ENCODE results near the gene FBXL15.
A peak's percentile ranks its signal among the peaks of the same experiment; 100 is the strongest.

Gene FBXL15

DNA sequence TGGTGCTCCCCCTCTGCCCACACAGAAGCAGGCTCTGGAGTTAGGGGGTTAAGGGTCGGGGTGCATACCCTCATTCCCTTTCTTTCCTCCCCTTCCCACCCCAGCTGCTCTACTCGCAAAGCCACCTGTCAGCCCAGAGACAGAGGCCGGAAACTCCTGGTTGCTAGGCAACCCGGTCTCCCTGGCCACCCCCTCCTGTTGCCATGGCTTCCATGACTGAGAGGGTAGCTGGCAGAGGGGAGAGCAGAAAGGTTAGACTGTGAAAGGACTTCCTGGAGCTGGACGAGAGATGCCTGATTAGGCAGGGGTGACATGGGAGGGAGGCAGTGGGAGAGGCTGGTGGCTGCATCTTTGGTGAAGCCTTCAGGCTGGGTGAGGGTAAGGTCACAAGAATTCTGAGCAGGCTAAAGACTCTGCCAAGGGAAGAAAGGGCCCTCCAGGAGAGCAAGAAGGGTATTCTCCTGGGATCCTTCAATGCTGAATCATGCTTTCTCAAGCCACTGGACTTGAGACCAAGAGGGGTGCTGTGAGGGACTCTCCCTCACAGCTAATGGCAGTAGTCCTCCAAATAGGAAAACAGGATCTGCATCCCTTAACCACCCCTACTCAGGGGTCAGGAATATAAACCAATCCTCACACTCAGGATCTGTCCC is 7.5 kb upstream of the FBXL15 start:
- no peak for FAIRE-seq
- peak; percentile 93 for DNase-seq (ENCODE audit: insufficient read length, low spot score)
- TF ChIP-seq, protein P1, sequence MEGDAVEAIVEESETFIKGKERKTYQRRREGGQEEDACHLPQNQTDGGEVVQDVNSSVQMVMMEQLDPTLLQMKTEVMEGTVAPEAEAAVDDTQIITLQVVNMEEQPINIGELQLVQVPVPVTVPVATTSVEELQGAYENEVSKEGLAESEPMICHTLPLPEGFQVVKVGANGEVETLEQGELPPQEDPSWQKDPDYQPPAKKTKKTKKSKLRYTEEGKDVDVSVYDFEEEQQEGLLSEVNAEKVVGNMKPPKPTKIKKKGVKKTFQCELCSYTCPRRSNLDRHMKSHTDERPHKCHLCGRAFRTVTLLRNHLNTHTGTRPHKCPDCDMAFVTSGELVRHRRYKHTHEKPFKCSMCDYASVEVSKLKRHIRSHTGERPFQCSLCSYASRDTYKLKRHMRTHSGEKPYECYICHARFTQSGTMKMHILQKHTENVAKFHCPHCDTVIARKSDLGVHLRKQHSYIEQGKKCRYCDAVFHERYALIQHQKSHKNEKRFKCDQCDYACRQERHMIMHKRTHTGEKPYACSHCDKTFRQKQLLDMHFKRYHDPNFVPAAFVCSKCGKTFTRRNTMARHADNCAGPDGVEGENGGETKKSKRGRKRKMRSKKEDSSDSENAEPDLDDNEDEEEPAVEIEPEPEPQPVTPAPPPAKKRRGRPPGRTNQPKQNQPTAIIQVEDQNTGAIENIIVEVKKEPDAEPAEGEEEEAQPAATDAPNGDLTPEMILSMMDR (IDR thresholded peaks at IDR 0.05; ENCODE audit: insufficient read depth, missing control alignments): no peak

DNA sequence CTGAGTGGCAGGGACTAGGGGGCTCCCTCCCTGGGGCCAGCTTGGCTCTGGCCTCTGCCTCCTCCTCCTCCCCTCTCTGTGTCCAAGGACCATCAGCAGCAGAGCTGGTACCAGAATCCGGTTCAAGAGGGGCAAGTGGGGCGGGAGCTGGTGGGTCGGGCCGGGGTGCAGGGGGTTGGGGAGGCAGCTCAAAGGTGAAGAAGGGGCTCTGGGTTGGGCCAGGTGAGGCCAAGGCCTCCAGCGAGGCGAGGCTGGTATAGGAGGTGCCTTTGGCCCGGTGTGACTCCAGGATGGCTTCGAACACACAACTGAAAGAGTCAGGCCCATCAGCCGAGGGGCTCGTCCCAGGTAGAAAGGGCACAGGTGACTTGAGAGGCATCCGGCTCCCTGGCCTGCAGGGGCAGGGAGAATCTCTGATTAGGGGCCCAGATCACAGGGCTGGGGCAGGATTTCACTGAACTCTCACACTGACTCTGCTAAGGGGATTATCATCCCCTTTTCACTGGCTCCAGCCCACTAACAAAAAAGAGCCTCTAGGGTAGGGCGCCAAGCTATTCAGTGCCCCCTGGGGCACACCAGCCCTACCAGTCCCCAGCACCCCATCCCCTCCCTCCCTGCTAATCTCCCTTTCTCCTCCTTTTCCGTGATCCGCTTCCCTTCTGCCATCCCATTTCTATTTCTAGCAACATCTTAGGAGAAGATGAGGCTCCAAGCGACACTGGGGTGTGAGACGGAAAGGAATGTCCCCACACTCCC is 6.7 kb upstream of the FBXL15 start:
- TF ChIP-seq, protein P1 (IDR thresholded peaks at IDR 0.05; ENCODE audit: insufficient read depth, missing control alignments): no peak
- peak; percentile 75 for DNase-seq (ENCODE audit: insufficient read length, low spot score)
- no peak for FAIRE-seq

DNA sequence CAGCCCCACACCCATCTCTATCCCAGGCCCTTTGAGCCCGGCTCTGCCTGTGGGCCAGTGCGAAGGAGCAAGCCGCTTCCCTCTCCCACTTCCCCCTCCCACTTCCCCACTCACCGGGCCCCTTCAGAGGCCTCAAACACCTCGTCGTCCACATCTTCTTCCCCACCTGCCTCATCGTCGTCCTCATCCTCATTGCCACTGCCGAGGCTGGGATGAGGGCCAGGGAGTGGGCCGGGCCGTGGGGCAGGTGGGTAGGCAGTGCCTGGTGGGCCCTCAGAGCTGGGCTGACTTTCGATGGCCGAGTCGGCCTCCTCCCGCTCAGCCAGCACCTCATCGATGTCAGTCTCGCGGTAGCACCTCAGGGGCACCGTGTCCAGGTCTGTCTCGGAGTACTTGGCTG is 5.9 kb upstream of the FBXL15 start:
- FAIRE-seq: no peak

DNA sequence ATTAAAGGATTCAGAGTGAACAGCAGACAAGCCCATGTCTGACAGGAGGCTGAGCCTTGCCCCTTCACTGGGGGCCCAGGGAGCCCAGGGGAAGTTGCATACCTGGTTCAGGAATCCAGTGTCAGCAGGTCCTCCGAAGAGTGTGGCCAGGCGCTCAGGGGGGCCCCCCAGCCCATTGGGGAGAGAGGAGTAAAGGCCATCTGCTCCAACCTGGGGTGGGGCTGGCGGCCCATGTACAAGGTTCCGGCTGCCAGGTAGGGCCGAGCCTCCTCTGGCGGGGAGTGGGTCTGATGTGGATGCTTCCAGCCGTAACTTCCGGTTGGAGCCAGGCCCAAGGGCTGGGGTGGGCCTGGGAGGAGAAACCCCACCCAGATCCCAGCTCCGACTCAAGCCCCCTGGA is 4.4 kb upstream of the FBXL15 start:
- FAIRE-seq (no peak), DNase-seq (ENCODE audit: insufficient read length, low spot score) (no peak)
- TF ChIP-seq, protein P1 (IDR thresholded peaks at IDR 0.05; ENCODE audit: insufficient read depth, missing control alignments): no peak

More for the DNA sequence above, 5.9 kb upstream of the FBXL15 start:
- DNase-seq (ENCODE audit: insufficient read length, low spot score): no peak
- TF ChIP-seq, protein P1 (IDR thresholded peaks at IDR 0.05; ENCODE audit: insufficient read depth, missing control alignments): no peak

DNA sequence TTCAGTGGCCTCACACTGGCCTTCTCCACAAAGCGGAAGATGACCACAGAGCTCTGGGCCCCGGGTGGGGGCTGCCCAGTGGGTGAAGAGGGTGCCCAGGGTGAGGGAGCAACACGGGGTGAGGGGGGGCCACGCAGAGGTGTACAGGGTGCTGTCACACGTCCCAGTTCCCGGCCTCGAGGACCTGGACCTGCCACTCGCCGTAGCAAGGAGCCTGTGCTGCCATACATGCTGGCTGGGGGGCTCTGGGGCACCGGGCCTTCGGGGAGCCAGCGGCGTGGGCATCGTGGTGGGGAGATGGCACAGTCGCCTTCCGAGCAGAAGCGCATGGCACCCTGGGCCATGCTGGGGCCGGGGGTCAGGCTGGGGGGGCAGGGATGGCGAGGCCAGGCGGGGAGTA is 3.9 kb upstream of the FBXL15 start:
- TF ChIP-seq, protein P1 (IDR thresholded peaks at IDR 0.05; ENCODE audit: insufficient read depth, missing control alignments): no peak
- DNase-seq (ENCODE audit: insufficient read length, low spot score): no peak
- FAIRE-seq: no peak

DNA sequence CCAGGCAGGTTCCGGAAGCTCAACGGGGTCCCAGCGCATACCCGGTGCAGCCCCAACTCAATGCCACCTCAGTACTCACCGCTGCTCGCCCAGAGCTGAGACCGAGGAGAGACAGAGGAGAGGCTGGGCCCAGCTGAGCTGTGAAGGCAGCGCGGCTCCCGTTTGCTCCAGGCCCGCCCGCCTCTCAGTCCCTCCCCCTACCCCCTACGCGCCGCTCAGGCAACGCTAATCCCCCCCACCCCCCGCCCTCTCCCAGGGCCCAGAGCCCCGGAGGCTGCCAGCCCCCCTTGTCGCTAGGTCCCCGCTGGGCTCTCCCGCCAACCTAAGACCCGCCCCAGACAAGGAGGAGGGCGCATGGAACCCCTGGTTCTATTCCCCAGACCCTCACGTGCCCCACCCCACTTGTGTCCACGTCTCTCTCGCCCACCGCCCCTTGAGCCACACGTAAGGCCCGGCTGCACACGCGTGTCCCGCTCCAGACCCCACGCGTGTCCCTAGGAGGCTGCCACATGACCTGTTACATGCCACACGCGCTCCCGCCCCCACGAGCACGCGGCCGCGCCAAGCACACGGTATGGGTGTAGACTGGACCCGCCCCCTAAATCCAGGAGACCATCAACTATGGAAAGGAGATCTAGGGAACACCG is 1.9 kb upstream of the FBXL15 start, which contains the start of gene PSD:
Gene PSD, minus strand, starts transcription at position 164 of the 647 bp plus-strand sequence. CDS start 1,747 bp downstream, outside the sequence.
- TF ChIP-seq, protein P1 (IDR thresholded peaks at IDR 0.05; ENCODE audit: insufficient read depth, missing control alignments): no peak
- FAIRE-seq (no peak), DNase-seq (ENCODE audit: insufficient read length, low spot score) (peak; percentile 96)

Measured in D721Med (cell line).